ENCODE measurements around the gene AGPAT2.

The AGPAT2 gene

GRCh38 chr9:136690104-136690805, 3.0 kb upstream of the AGPAT2 start:
- DNase-seq, result no peak

- no peak for DNase-seq
Measured at GRCh38 chr9:136689108-136689460, 1.8 kb upstream of the AGPAT2 start.

- no peak for DNase-seq
Measured at GRCh38 chr9:136688274-136689107, 1.2 kb upstream of the AGPAT2 start.

GRCh38 chr9:136687721-136688223, 515 bp upstream of the AGPAT2 start:
- peak in 1 of 58 donors; percentile 68 for DNase-seq

- DNase-seq, result no peak
Measured at GRCh38 chr9:136686534-136686793, 793 bp downstream of the AGPAT2 start.

- no peak for DNase-seq
Measured at GRCh38 chr9:136685790-136686533, 1.3 kb downstream of the AGPAT2 start.

GRCh38 chr9:136685216-136685615, 2.0 kb downstream of the AGPAT2 start:
- no peak for DNase-seq

- DNase-seq, result no peak
Measured at GRCh38 chr9:136684799-136685198, 2.5 kb downstream of the AGPAT2 start.

GRCh38 chr9:136684339-136684738, 2.9 kb downstream of the AGPAT2 start:
- no peak for DNase-seq

- no peak for DNase-seq
Measured at GRCh38 chr9:136683755-136684154, 3.5 kb downstream of the AGPAT2 start.

- DNase-seq, result no peak
Measured at GRCh38 chr9:136683173-136683745, 4.0 kb downstream of the AGPAT2 start.

GRCh38 chr9:136682710-136683109, 4.5 kb downstream of the AGPAT2 start:
- no peak for DNase-seq

GRCh38 chr9:136681945-136682699, 5.1 kb downstream of the AGPAT2 start:
- no peak for DNase-seq

GRCh38 chr9:136681029-136681428, 6.2 kb downstream of the AGPAT2 start:
- no peak for DNase-seq

GRCh38 chr9:136679431-136679941, 7.8 kb downstream of the AGPAT2 start:
- DNase-seq, result peak in 7 of 58 donors; percentile 16 to 39 (median 22)

- no peak for DNase-seq
Measured at GRCh38 chr9:136678624-136679023, 8.6 kb downstream of the AGPAT2 start.

- DNase-seq, result no peak
Measured at GRCh38 chr9:136678034-136678433, 9.2 kb downstream of the AGPAT2 start.

- DNase-seq, result no peak
Measured at GRCh38 chr9:136676920-136677686, 10.2 kb downstream of the AGPAT2 start.

GRCh38 chr9:136676297-136676794, 10.9 kb downstream of the AGPAT2 start:
- no peak for DNase-seq
